Stimulated activated CD8-positive, alpha-beta memory T cell treated with anti-CD3 and anti-CD28 coated beads, Interleukin-7, amount 100 ng/mL, for 48 hours (primary cell): ENCODE results near the gene PCDHGA8.
A peak's percentile ranks its signal among the peaks of the same experiment; 100 is the strongest.
"Not testable (repeated sequence)": the region's sequence is repeated elsewhere in the genome, so short reads cannot be mapped to it uniquely, and the experiment has no call there.

Source experiments
- DNase-seq, 2 donors: peaks; one replicate each; pipeline ENCODE4 v3.0.0-alpha.2; 2020; ENCODE audit warnings: low read depth in 1 of 2; ENCODE audit errors: extremely low read depth in 1 of 2

Gene PCDHGA8

DNA sequence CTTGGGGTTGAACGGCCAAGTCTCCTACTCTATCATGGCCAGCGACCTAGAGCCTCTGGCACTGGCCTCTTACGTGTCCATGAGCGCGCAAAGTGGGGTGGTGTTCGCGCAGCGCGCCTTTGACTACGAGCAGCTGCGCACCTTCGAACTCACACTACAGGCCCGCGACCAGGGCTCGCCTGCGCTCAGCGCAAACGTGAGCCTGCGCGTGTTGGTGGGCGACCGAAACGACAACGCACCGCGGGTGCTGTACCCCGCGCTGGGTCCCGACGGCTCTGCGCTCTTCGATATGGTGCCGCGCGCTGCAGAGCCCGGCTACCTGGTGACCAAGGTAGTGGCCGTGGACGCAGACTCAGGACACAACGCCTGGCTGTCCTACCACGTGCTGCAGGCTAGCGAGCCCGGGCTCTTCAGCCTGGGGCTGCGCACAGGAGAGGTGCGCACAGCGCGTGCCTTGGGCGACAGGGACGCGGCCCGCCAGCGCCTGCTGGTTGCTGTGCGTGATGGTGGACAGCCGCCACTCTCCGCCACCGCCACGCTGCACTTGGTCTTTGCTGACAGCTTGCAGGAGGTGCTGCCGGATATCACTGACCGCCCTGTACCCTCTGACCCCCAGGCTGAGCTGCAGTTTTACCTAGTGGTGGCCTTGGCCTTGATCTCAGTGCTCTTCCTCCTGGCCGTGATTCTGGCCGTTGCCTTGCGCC, 7.3 kb downstream of the PCDHGA8 start:
- DNase-seq = no peak

DNA sequence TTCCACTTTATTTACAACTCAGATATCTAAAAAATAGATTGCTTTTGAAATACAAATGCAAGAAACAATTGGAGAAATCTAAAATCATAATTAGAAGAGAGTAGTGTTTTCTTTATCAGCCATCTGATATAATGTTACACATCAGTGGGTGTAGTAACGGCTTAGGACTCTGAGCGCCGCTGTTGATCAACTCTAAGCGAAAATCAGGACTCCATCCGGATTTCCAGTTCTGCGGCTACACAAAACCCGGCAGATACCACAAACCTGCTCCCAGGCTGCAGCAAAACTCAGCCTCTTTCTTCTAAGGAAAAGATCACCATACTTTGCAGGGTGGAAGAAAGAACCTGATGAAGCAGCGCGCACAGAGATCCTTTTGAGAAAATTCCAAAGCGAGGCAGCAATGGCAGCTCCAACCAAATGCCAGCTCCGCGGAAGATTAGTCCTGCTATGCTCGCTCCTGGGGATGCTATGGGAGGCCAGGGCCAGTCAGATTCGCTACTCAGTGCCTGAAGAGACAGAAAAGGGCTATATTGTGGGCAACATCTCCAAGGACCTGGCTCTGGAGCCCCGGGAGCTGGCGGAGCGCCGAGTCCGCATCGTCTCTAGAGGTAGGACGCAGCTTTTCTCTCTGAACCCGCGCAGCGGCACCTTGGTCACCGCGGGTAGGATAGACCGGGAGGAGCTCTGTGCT, 10.3 kb downstream of the PCDHGA8 start, which contains the start of gene PCDHGA9:
Gene PCDHGA9 (plus strand): TSS at position 226 of the 691 bp plus-strand sequence. CDS start 175 bp downstream, at position 401.
- no peak for DNase-seq

DNA sequence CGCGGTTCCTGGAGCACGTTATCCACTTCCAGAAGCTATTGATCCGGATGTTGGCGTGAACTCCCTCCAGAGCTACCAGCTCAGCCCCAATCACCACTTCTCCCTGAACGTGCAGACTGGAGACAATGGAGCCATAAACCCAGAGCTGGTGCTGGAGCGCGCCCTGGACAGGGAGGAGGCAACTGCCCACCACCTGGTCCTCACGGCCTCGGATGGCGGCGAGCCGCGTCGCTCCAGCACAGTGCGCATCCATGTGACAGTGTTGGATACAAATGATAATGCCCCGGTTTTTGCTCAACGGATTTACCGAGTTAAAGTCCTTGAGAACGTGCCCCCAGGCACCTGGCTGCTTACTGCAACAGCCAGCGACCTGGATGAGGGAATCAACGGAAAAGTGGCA, 11.0 kb downstream of the PCDHGA8 start:
- DNase-seq = no peak

DNA sequence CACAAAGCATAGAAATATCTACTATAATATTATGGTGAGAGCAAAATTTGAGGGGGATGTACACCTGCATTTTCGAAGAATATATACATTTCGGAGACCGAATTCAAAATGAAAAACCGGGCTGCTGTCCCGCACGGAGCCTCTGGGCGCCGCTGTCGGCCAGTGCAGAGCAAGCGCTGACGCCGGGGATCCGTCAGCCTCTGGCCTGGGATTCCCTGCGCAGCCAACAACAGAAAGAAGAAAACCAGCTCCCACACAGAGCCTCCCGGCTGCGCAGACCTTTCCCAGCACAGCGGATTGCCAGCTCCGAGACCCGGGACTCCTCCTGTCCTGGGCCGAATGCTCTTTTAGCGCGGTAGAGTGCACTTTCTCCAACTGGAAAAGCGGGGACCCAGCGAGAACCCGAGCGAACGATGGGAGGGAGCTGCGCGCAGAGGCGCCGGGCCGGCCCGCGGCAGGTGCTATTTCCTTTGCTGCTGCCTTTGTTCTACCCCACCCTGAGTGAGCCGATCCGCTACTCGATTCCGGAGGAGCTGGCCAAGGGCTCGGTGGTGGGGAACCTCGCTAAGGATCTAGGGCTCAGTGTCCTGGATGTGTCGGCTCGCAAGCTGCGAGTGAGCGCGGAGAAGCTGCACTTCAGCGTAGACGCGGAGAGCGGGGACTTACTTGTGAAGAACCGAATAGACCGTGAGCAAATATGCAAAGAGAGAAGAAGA, 15.5 kb downstream of the PCDHGA8 start, which contains the start of gene PCDHGB6:
Gene PCDHGB6 (plus strand): TSS at position 232 of the 716 bp plus-strand sequence. CDS start 182 bp downstream, at position 414.
- not testable (repeated sequence) for DNase-seq

DNA sequence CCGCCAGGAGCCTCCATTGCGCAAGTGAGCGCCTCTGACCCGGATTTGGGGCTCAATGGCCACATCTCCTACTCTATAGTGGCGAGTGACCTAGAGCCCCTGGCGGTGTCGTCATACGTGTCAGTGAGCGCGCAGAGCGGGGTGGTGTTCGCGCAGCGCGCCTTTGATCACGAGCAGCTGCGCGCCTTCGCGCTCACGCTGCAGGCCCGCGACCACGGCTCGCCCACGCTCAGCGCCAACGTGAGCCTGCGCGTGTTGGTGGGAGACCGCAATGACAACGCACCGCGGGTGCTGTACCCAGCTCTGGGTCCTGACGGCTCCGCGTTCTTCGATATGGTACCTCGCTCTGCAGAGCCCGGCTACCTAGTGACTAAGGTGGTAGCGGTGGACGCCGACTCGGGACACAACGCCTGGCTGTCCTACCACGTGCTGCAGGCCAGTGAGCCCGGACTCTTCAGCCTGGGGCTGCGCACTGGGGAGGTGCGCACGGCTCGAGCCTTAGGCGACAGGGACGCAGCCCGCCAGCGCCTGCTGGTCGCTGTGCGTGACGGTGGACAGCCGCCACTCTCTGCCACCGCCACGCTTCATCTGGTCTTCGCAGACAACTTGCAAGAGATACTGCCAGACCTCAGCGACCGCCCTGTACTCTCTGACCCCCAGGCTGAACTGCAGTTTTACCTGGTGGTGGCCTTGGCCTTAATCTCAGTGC, 17.3 kb downstream of the PCDHGA8 start:
- no peak for DNase-seq

DNA sequence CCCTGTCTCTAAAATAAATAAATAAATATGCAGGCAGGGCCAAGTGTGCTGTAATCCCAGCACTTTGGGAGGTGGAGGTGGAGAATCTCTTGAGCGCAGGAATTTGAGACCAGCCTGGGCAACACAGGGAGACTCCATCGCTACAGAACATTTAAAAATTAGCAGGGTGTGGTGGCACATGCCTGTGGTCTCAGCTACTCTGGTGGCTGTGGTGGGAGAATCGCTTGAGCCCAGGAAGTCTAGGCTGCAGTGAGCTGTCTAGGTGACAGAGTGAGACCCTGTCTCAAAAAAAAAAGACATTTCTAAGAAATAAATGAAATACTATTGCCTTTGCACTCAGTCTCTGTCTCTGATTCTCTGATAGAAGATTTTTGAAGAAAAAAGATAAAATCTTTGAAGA, 19.1 kb downstream of the PCDHGA8 start:
- no peak for DNase-seq

DNA sequence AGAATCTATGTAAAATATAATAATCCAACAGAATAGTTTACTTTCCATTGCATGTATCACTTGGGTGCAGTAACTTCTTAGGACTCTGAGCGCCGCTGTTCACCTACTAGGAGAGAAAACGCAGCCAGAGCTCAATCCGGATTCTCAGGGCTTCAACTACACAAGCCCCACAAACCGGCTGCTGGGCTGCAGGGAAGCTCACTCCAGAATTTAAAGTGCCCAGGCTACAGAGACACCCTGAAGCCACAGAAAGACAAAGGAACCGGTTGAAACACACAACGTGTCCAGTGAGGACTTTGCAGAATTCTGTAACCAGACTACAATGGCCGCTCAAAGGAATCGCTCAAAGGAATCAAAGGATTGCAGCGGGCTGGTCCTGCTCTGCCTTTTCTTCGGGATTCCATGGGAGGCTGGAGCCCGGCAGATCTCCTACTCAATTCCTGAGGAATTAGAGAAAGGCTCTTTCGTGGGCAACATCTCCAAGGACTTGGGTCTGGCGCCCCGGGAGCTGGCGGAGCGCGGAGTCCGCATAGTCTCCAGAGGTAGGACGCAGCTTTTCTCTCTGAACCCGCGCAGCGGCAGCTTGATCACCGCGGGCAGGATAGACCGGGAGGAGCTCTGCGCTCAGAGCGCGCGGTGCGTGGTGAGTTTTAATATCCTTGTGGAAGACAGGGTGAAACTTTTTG, 20.6 kb downstream of the PCDHGA8 start, which contains the start of gene PCDHGA10:
Gene PCDHGA10 (plus strand): TSS at position 134 of the 686 bp plus-strand sequence. CDS start 189 bp downstream, at position 323.
- DNase-seq = peak in 1 of 2 donors; percentile 25

DNA sequence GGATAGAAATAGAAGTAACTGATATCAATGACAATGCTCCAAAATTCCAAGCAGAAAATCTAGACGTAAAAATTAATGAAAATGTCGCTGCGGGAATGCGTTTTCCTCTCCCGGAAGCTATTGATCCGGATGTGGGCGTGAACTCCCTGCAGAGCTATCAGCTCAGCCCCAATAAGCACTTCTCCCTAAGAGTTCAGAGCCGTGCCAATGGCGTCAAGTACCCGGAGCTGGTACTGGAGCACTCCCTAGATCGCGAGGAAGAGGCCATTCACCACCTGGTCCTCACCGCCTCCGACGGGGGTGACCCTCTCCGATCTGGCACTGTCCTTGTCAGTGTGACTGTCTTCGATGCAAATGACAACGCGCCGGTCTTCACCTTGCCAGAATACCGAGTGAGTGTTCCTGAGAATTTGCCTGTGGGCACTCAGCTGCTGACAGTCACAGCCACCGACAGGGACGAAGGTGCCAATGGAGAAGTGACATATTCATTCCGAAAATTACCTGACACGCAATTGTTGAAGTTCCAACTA, 21.2 kb downstream of the PCDHGA8 start:
- no peak for DNase-seq

DNA sequence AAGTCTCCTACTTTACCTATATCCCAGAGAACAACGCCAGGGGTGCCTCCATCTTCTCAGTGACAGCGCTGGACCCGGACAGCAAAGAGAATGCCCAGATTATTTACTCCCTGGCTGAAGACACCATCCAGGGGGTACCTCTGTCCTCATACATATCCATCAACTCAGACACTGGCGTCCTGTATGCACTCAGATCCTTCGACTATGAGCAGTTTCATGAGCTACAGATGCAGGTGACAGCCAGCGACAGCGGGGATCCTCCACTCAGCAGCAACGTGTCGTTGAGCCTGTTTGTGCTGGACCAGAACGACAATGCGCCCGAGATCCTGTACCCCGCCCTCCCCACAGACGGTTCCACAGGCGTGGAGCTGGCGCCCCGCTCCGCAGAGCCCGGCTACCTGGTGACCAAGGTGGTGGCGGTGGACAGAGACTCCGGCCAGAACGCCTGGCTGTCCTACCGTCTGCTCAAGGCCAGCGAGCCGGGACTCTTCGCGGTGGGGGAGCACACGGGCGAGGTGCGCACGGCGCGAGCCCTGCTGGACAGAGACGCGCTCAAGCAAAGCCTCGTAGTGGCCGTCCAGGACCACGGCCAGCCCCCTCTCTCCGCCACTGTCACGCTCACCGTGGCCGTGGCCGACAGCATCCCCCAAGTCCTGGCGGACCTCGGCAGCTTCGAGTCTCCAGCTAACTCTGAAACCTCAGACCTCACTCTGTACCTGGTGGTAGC, 22.3 kb downstream of the PCDHGA8 start:
- DNase-seq = not testable (repeated sequence)

DNA sequence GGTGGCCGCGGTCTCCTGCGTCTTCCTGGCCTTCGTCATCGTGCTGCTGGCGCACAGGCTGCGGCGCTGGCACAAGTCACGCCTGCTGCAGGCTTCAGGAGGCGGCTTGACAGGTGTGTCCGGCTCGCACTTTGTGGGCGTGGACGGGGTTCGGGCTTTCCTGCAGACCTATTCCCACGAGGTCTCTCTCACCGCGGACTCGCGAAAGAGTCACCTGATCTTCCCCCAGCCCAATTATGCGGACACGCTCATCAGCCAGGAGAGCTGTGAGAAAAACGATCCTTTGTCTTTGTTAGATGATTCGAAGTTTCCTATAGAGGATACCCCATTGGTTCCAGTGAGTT, 22.8 kb downstream of the PCDHGA8 start:
- DNase-seq = not testable (repeated sequence)

DNA sequence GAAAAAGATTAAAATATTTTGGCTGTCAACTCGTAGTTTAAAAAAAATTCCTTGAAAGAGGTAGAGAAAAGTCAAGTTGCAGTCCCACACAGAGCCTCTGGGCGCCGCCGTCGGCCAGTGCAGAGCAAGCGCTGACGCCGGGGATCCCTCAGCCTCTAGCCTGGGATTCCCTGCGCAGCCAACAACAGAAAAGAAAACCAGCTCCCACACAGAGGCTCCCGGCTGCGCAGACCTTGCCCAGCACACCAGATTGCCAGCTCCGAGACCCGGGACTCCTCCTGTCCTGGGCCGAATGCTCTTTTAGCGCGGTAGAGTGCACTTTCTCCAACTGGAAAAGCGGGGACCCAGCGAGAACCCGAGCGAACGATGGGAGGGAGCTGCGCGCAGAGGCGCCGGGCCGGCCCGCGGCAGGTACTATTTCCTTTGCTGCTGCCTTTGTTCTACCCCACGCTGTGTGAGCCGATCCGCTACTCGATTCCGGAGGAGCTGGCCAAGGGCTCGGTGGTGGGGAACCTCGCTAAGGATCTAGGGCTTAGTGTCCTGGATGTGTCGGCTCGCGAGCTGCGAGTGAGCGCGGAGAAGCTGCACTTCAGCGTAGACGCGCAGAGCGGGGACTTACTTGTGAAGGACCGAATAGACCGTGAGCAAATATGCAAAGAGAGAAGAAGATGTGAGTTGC, 25.2 kb downstream of the PCDHGA8 start, which contains the start of gene PCDHGB7:
Gene PCDHGB7 (plus strand): TSS at position 184 of the 679 bp plus-strand sequence. CDS start 183 bp downstream, at position 367.
- DNase-seq = peak in 1 of 2 donors; percentile 34

DNA sequence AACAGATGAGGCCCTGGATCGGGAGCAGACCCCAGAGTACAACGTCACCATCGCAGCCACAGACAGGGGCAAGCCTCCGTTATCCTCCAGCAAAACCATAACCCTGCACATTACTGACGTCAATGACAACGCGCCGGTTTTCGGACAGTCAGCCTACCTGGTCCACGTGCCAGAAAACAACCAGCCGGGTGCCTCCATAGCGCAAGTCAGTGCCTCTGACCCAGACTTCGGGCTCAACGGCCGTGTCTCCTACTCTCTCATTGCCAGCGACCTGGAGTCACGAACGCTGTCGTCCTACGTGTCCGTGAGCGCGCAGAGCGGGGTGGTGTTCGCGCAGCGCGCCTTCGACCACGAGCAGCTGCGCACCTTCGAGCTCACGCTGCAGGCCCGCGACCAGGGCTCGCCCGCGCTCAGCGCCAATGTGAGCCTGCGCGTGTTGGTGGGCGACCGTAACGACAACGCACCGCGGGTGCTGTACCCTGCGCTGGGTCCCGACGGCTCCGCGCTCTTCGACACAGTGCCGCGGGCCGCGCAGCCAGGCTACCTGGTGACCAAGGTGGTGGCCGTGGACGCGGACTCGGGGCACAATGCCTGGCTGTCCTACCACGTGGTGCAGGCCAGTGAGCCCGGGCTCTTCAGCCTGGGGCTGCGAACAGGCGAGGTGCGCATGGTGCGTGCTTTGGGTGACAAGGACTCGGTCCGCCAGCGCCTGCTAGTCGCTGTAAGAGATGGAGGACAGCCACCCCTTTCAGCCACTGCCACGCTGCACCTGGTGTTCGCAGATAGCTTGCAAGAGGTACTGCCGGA, 26.8 kb downstream of the PCDHGA8 start:
- DNase-seq = no peak

DNA sequence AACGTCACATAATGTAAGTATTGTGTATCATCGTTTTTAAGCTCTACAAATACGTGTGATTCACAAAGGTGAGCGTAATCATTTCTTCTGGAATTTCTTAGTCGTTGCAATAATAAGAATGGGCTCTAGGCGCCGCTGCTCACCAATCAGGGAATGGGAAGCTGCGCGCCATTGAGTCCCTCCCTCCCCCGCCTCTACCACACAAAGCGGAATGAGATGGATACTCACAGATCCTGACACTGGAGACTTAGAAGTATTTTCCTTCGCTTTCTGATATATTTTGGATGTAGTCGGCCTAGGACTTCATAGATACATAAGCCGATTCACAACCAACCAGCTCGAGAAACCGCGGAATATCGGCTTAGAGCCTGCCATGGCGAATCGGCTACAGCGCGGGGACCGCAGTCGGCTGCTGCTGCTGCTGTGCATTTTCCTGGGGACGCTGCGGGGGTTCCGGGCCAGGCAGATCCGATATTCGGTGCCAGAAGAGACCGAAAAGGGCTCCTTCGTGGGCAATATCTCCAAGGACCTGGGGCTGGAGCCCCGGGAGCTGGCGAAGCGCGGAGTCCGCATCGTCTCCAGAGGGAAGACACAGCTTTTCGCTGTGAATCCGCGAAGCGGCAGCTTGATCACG, 28.5 kb downstream of the PCDHGA8 start, which contains the start of gene PCDHGA11:
Gene PCDHGA11 (plus strand): TSS at position 197 of the 634 bp plus-strand sequence. CDS start 177 bp downstream, at position 374.
- peak in 1 of 2 donors; percentile 20 for DNase-seq

DNA sequence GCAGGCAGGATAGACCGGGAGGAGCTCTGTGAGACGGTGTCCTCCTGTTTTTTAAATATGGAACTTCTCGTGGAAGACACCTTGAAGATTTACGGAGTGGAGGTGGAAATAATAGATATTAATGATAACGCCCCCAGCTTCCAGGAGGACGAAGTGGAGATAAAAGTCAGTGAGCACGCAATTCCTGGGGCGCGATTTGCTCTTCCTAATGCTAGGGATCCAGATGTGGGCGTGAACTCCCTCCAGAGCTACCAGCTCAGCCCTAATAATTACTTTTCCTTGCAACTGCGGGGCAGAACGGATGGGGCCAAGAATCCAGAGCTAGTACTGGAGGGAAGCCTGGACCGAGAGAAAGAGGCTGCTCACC, 29.0 kb downstream of the PCDHGA8 start:
- DNase-seq = no peak

DNA sequence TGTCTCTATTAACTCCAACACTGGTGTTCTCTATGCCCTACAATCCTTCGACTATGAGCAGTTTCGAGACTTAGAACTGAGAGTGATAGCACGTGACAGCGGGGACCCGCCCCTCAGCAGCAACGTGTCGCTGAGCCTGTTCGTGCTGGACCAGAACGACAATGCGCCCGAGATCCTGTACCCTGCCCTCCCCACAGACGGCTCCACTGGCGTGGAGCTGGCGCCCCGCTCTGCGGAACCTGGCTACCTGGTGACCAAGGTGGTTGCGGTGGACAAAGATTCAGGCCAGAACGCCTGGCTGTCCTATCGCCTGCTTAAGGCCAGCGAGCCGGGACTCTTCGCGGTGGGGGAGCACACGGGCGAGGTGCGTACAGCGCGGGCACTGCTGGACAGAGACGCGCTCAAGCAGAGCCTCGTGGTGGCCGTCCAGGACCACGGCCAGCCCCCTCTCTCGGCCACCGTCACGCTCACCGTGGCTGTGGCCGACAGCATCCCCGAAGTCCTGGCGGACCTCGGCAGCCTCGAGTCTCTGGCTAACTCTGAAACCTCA, 30.4 kb downstream of the PCDHGA8 start:
- no peak for DNase-seq

DNA sequence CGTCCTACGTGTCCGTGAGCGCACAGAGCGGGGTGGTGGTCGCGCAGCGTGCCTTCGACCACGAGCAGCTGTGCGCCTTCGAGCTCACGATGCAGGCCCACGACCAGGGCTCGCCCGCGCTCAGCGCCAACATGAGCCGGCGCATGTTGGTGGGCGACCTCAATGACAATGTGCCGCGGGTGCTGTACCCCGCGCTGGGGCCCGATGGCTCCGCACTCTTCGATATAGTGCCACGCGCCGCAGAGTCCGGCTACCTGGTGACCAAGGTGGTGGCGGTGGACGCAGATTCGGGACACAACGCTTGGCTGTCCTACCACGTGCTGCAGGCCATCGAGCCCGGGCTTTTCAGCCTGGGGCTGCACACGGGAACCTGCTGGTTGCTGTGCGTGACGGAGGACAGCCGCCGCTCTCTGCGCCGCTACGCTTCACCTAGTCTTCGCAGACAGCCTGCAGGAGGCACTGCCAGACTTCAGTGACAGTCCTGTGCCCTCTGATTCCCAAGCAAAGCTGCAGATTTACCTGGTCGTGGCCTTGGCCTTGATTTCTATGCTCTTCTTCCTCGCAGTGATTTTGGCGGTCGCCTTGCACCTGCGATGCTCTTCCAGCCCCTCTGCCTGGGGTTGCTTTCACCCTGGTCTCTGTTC, 35.5 kb downstream of the PCDHGA8 start:
- DNase-seq = no peak
